ENCODE results near the gene SUPT5H. TPM values are rescaled to one million over a fixed set of nuclear protein-coding genes. Genes with fewer than 3 reads are reported as not detected.

Gene SUPT5H
- total and polyA plus RNA-seq, 2 of the 13 experiments (the other 11 are each of a cell fraction or from before 2014, with no cell fraction given) = 48.2 to 51.7 TPM

- TF ChIP-seq ZNF503 (CRISPR knock-in tag; IDR thresholded peaks at IDR 0.05) (no peak), ZNF781 (CRISPR knock-in tag; IDR thresholded peaks at IDR 0.05; ENCODE audit: borderline replicate concordance, not compliant biosample characterization) (peak; percentile 54), ZNF329 (CRISPR knock-in tag; IDR thresholded peaks at IDR 0.05; ENCODE audit: low read depth) (no peak), ZNF234 (CRISPR knock-in tag; conservative IDR thresholded peaks at IDR 0.05) (no peak), ZNF609 (CRISPR knock-in tag; IDR thresholded peaks at IDR 0.05; ENCODE audit: borderline replicate concordance) (peak; percentile 78; the same call in 1 of the 2 replicates), ZBED4 (CRISPR knock-in tag; IDR thresholded peaks at IDR 0.05; ENCODE audit: borderline replicate concordance) (no peak; the same call in 1 of the 2 replicates), ZNF275 (CRISPR knock-in tag; IDR thresholded peaks at IDR 0.05; ENCODE audit: borderline replicate concordance) (peak; percentile 38; the same call in 1 of the 2 replicates), MXD1 (CRISPR knock-in tag; IDR thresholded peaks at IDR 0.05) (peak; percentile 70), GABPA (IDR thresholded peaks at IDR 0.05; ENCODE audit: low read depth, low read length) (no peak), GABPA (CRISPR knock-in tag; IDR thresholded peaks at IDR 0.05; ENCODE audit: low read depth) (peak; percentile 69; the same call in 1 of the 2 replicates), REXO4 (CRISPR knock-in tag; IDR thresholded peaks at IDR 0.05; ENCODE audit: borderline replicate concordance) (no peak), HCFC1 (IDR thresholded peaks at IDR 0.05; ENCODE audit: low read depth, low read length) (no peak), KLF11 (CRISPR knock-in tag; IDR thresholded peaks at IDR 0.05) (peak; percentile 43; the same call in 1 of the 2 replicates), ZNF282 (IDR thresholded peaks at IDR 0.05; ENCODE audit: partially characterized antibody) (no peak), ADNP (CRISPR knock-in tag; IDR thresholded peaks at IDR 0.05) (0 out of 2 replicates have a peak, but pooled peaks have one; percentile 27)
These were observed 43.6 kb upstream of the SUPT5H start (continued) for GRCh38 chr19:39401549-39402345.
